GM13976 (cell line): ENCODE results near the gene SEMA7A.
"Not testable (repeated sequence)": the region's sequence is repeated elsewhere in the genome, so short reads cannot be mapped to it uniquely, and the experiment has no call there.

Experiments used
- DNase-seq: peaks from one replicate; pipeline ENCODE4 v3.0.0; 2012; ENCODE audit warnings: low spot score
- CTCF ChIP-seq: IDR thresholded peaks from 2 replicates; pipeline ENCODE4 v1.5.1; 2012; ENCODE audit warnings: borderline replicate concordance, mild to moderate bottlenecking; ENCODE audit not compliant: insufficient read depth; ENCODE audit errors: extremely low read depth, missing control alignments, control extremely low read depth
- in situ Hi-C: fragments of 300-500 bp; cut with MboI; formaldehyde crosslinking; loops from one replicate; pipeline ENCODE4 v1.12.0; 2022; ENCODE audit warnings: low sequenced_read_pairs, mixed read lengths, inconsistent platforms; ENCODE audit not compliant: unreplicated experiment

SEMA7A gene

GRCh38 chr15:74367296-74367854 lies 66.4 kb downstream of the SEMA7A start, which contains the start of gene CYP11A1:
TSS of gene CYP11A1 (minus strand) at chr15:74367646. CDS start at chr15:74367585, 61 bp downstream.
- in situ Hi-C loops: no loop called here
- no peak for TF ChIP-seq CTCF
- DNase-seq: no peak

- in situ Hi-C loops: no loop called here
- DNase-seq: peak; percentile 67
Observed at GRCh38 chr15:74365598-74366445, 67.9 kb downstream of the SEMA7A start.

GRCh38 chr15:74364936-74365597 lies 68.7 kb downstream of the SEMA7A start:
- TF ChIP-seq CTCF: no peak
- in situ Hi-C loops: no loop called here
- no peak for DNase-seq

More at GRCh38 chr15:74365598-74366445, 67.9 kb downstream of the SEMA7A start:
- no peak for TF ChIP-seq CTCF

- no peak for TF ChIP-seq CTCF
- in situ Hi-C loops: no loop called here
- DNase-seq: no peak
Observed at GRCh38 chr15:74362482-74362881, 71.3 kb downstream of the SEMA7A start.

GRCh38 chr15:74360855-74361254 lies 72.9 kb downstream of the SEMA7A start:
- in situ Hi-C loops, DNase-seq: not testable (repeated sequence)

- in situ Hi-C loops, DNase-seq: not testable (repeated sequence)
Observed at GRCh38 chr15:74359376-74359775, 74.4 kb downstream of the SEMA7A start.
